HG03439 (cell line): ENCODE measurements around the gene PTPN20.

Source experiments
- ATAC-seq: cut with Tn5 transposase; IDR thresholded peaks from one replicate; pipeline ENCODE4 v1.9.1; 2021; ENCODE audit warnings: mild to moderate bottlenecking, moderate library complexity; ENCODE audit not compliant: unreplicated experiment

PTPN20 gene

GRCh38 chr10:47046321-47047126 lies 135.3 kb downstream of the PTPN20 start:
- ATAC-seq = no peak

GRCh38 chr10:47047127-47047504 lies 135.9 kb downstream of the PTPN20 start:
- ATAC-seq = no peak

- no peak for ATAC-seq
Measured at GRCh38 chr10:47047577-47048525, 136.6 kb downstream of the PTPN20 start.

- ATAC-seq = no peak
Measured at GRCh38 chr10:47048526-47048905, 137.3 kb downstream of the PTPN20 start.

- no peak for ATAC-seq
Measured at GRCh38 chr10:47049056-47049851, 138.0 kb downstream of the PTPN20 start.

- no peak for ATAC-seq
Measured at GRCh38 chr10:47049906-47050305, 138.7 kb downstream of the PTPN20 start.

GRCh38 chr10:47050618-47051455 lies 139.6 kb downstream of the PTPN20 start:
- no peak for ATAC-seq

- no peak for ATAC-seq
Measured at GRCh38 chr10:47051741-47052238, 140.6 kb downstream of the PTPN20 start.
